CD14-positive monocyte (primary cell): Measurements from ENCODE around the gene TBL3. TPM values are rescaled to one million over a fixed set of nuclear protein-coding genes. Genes with fewer than 3 reads are reported as not detected.

ENCODE experiments used
- DNase-seq, 3 donors: peaks; one replicate each; pipeline ENCODE4 v3.0.0-alpha.2; 2011 to 2022
- H2AFZ ChIP-seq: 2 replicates; pipeline ENCODE4 v1.6.0; 2012; ENCODE audit warnings: mild to moderate bottlenecking, low read depth, low read length, inconsistent platforms; ENCODE audit not compliant: insufficient read depth, poor library complexity, severe bottlenecking
- H3K27ac ChIP-seq, 2 donors: 1 replicate in 1 of 2; 2 replicates in 1 of 2; pipeline ENCODE4 v1.5.1; 2012 to 2013; ENCODE audit warnings: low read length in 2 of 2, control low read depth in 1 of 2, inconsistent platforms in 1 of 2, low read depth in 1 of 2, mild to moderate bottlenecking in 1 of 2
- H3K27me3 ChIP-seq, 2 donors: one replicate each; pipeline versions ENCODE4 v1.6.0 to v1.6.1; 2011 to 2013; ENCODE audit warnings: low read length in 2 of 2; ENCODE audit not compliant: control insufficient read depth in 2 of 2, insufficient read depth in 2 of 2
- H3K36me3 ChIP-seq, 2 donors: replicated peaks in 1 of 2; 1 replicate in 1 of 2; 2 replicates in 1 of 2; pipeline versions ENCODE4 v1.5.1 to v1.6.1; 2012 to 2013; ENCODE audit warnings: low read length in 2 of 2, control low read depth in 1 of 2, inconsistent platforms in 1 of 2, mild to moderate bottlenecking in 1 of 2; ENCODE audit not compliant: insufficient read depth in 2 of 2, control insufficient read depth in 1 of 2
- H3K4me1 ChIP-seq, 2 donors: 1 replicate in 1 of 2; 2 replicates in 1 of 2; pipeline versions ENCODE4 v1.5.1 to v1.6.1; 2012 to 2013; ENCODE audit warnings: low read length in 2 of 2, control low read depth in 1 of 2, inconsistent platforms in 1 of 2, mild to moderate bottlenecking in 1 of 2, moderate library complexity in 1 of 2; ENCODE audit not compliant: insufficient read depth in 2 of 2, control insufficient read depth in 1 of 2
- H3K4me2 ChIP-seq: replicated peaks from 2 replicates; pipeline ENCODE3; 2012; ENCODE audit warnings: low read length, moderate library complexity, mild to moderate bottlenecking; ENCODE audit not compliant: poor library complexity, severe bottlenecking; ENCODE audit errors: extremely low read depth
- H3K4me3 ChIP-seq, 3 experiments: fragments of 200-600 bp in 1 of 3; sonication (generic) in 1 of 3; replicated peaks in 1 of 3; 1 replicate in 2 of 3; 2 replicates in 1 of 3; pipeline ENCODE4 v1.5.1; 2011 to 2013; ENCODE audit warnings: low read length in 3 of 3, mild to moderate bottlenecking in 3 of 3, control low read depth in 2 of 3, low read depth in 2 of 3, inconsistent platforms in 1 of 3, moderate library complexity in 1 of 3
- H3K79me2 ChIP-seq: 2 replicates; pipeline ENCODE4 v1.6.0; 2012; ENCODE audit warnings: mild to moderate bottlenecking, control low read depth, inconsistent platforms, low read length, moderate library complexity; ENCODE audit not compliant: insufficient read depth
- H3K9ac ChIP-seq: 2 replicates; pipeline ENCODE4 v1.6.0; 2017; ENCODE audit warnings: low read length, mild to moderate bottlenecking; ENCODE audit not compliant: insufficient read depth, poor library complexity, severe bottlenecking
- H3K9me3 ChIP-seq, 2 donors: replicated peaks in 1 of 2; 1 replicate in 1 of 2; 2 replicates in 1 of 2; pipeline versions ENCODE4 v1.5.1 to v1.6.1; 2012 to 2013; ENCODE audit warnings: low read length in 2 of 2, control low read depth in 1 of 2; ENCODE audit not compliant: control insufficient read depth in 1 of 2, insufficient read depth in 1 of 2
- H4K20me1 ChIP-seq: 2 replicates; pipeline ENCODE4 v1.6.0; 2012; ENCODE audit warnings: mild to moderate bottlenecking, low read length, control low read depth, moderate library complexity; ENCODE audit not compliant: insufficient read depth
- H3K27ac Mint-ChIP-seq, 7 donors: one replicate each; pipeline ENCODE4 v1.8.0; 2020; ENCODE audit warnings: mild to moderate bottlenecking in 7 of 7, mixed read lengths in 7 of 7, moderate library complexity in 6 of 7, inconsistent platforms in 2 of 7
- H3K27me3 Mint-ChIP-seq, 3 donors: one replicate each; pipeline ENCODE4 v1.8.0; 2021 to 2022; ENCODE audit warnings: low read depth in 3 of 3, mild to moderate bottlenecking in 3 of 3, mixed read lengths in 3 of 3, moderate library complexity in 3 of 3, inconsistent platforms in 1 of 3
- H3K36me3 Mint-ChIP-seq, 2 donors: one replicate each; pipeline ENCODE4 v1.8.0; 2020; ENCODE audit warnings: mixed read lengths in 2 of 2, inconsistent platforms in 1 of 2, mild to moderate bottlenecking in 1 of 2
- H3K4me1 Mint-ChIP-seq: one replicate; pipeline ENCODE4 v1.8.0; 2020; ENCODE audit warnings: mild to moderate bottlenecking, mixed read lengths
- H3K4me3 Mint-ChIP-seq, 2 donors: one replicate each; pipeline ENCODE4 v1.8.0; 2020; ENCODE audit warnings: mild to moderate bottlenecking in 2 of 2, mixed read lengths in 2 of 2, moderate library complexity in 1 of 2
- H3K9me3 Mint-ChIP-seq, 7 donors: one replicate each; pipeline ENCODE4 v1.8.0; 2020 to 2022; ENCODE audit warnings: mixed read lengths in 7 of 7, mild to moderate bottlenecking in 6 of 7, moderate library complexity in 6 of 7, inconsistent platforms in 2 of 7
- CTCF ChIP-seq: fragments of 200-600 bp; IDR thresholded peaks from one replicate; pipeline ENCODE4 v1.8.0; 2022; ENCODE audit warnings: antibody characterized with exemption, mild to moderate bottlenecking
- WGBS: methylation state at CpG from one replicate; pipeline ENCODE4 v1.1.5; 2013; ENCODE audit warnings: missing lambda C conversion rate; ENCODE audit not compliant: insufficient coverage; 5-methylcytosine and 5-hydroxymethylcytosine counted together
- intact Hi-C, 2 donors: fragments of 100-400 bp; cut with micrococcal nuclease; formaldehyde crosslinking; loops; one replicate each; pipeline versions ENCODE4 v1.15.0 to v1.15.1; 2023
- polyA plus RNA-seq, 3 donors: library from polyadenylated mRNA; depleted of rRNA in 1 of 3; unstranded in 2 of 3; stranded (reverse) in 1 of 3; fragments of 300-500 nt in 2 of 3; fragments of >200 nt in 1 of 3; fragmentation: Illumina TruSeq in 2 of 3; gene quantifications; 1 replicate in 2 of 3; 2 replicates in 1 of 3; pipeline ENCODE4 v1.2.3, GENCODE V29; 2012 to 2021

TBL3 gene
- polyA plus RNA-seq, 3 donors: 33.9 to 37.8 (median 36.0) TPM

- H3K4me1 Mint-ChIP-seq: peaks cover 35% of the 10 kb centered on the region
- no peak for DNase-seq
- H3K36me3 ChIP-seq: peaks cover 44 to 51% of the 10 kb centered on the region in 2 donors
- no peak overlapping the region for H3K27ac ChIP-seq
- no peak overlapping the region for H3K4me3 Mint-ChIP-seq
- peaks cover 28 to 50% of the 10 kb centered on the region in 2 donors for H3K36me3 Mint-ChIP-seq
- H3K27me3 ChIP-seq: no peaks in the 10 kb centered on the region
- no peak overlapping the region for H3K4me3 ChIP-seq
- peaks cover 63% of the 10 kb centered on the region for H4K20me1 ChIP-seq
- peaks cover 49% of the 10 kb centered on the region for H3K79me2 ChIP-seq
- H3K9me3 ChIP-seq: no peaks in the 10 kb centered on the region
- peaks cover 21 to 44% of the 10 kb centered on the region in 2 donors for H3K4me1 ChIP-seq
- peaks cover 0 to 1% (median 0%) of the 10 kb centered on the region in 3 donors for H3K27me3 Mint-ChIP-seq
- WGBS: 93% methylated on average over 4 of the region's 8 CpGs
- H3K9ac ChIP-seq: no peak overlapping the region
- intact Hi-C loops: loop anchor here (10.0 kb wide), 2 partner anchors 241 to 251 kb away; partner anchors contain the start of gene ECI1 (in 1 of the 2)
- H2AFZ ChIP-seq: no peak overlapping the region
- no peak overlapping the region for H3K27ac Mint-ChIP-seq
- H3K9me3 Mint-ChIP-seq: peaks cover 0 to 2% (median 0%) of the 10 kb centered on the region in 7 donors
- TF ChIP-seq CTCF: no peak
- no peak overlapping the region for H3K4me2 ChIP-seq
Observed at GRCh38 chr16:2003231-2003826, 31.5 kb downstream of the TBL3 start.

GRCh38 chr16:2003827-2004641 is 32.2 kb downstream of the TBL3 start:
- 42% methylated on average over 36 of the region's 36 CpGs for WGBS
- Histone ChIP-seq H3K27ac (no peak overlapping the region), H3K27me3 (no peaks in the 10 kb centered on the region), H2AFZ (no peak overlapping the region), H3K4me1 (peaks cover 28 to 51% of the 10 kb centered on the region in 2 donors), H3K36me3 (peaks cover 39 to 44% of the 10 kb centered on the region in 2 donors), H3K9ac (no peak overlapping the region), H3K9me3 (no peaks in the 10 kb centered on the region), H3K4me3 (peak overlapping the region in 1 of 3 experiments; percentile 36), H3K4me2 (peak overlapping the region; percentile 48), H4K20me1 (peaks cover 67% of the 10 kb centered on the region), H3K79me2 (peaks cover 56% of the 10 kb centered on the region)
- Mint-ChIP-seq H3K4me1 (peaks cover 41% of the 10 kb centered on the region), H3K27me3 (peaks cover 0 to 1% (median 0%) of the 10 kb centered on the region in 3 donors), H3K4me3 (no peak overlapping the region), H3K27ac (peak overlapping the region in 2 of 7 donors; percentile 12 to 77), H3K36me3 (peaks cover 22 to 43% of the 10 kb centered on the region in 2 donors), H3K9me3 (peaks cover 0 to 2% (median 0%) of the 10 kb centered on the region in 7 donors)
- peak; percentile 86 to 91 (median 87) for DNase-seq
- TF ChIP-seq CTCF: peak; percentile 99
- intact Hi-C loops: loop anchor here (10.0 kb wide), 2 partner anchors 241 to 251 kb away; partner anchors contain the start of gene ECI1 (in 1 of the 2)
